Tibial nerve (tissue), 3 donors: ENCODE data around the gene QKI.

ENCODE experiments used
- CTCF ChIP-seq, 5 experiments: fragments of 200-600 bp in 3 of 5; fragments of 450-650 bp in 2 of 5; sonication (generic) in 3 of 5; IDR thresholded peaks; one replicate each; pipeline ENCODE4 v1.5.1; 2016 to 2019; ENCODE audit warnings: antibody characterized with exemption in 5 of 5, mild to moderate bottlenecking in 3 of 5, moderate library complexity in 2 of 5
- POLR2A ChIP-seq, 2 donors: fragments of 450-650 bp; IDR thresholded peaks; one replicate each; pipeline ENCODE4 v1.6.1; 2017; ENCODE audit warnings: antibody characterized with exemption in 2 of 2, mild to moderate bottlenecking in 2 of 2, moderate library complexity in 2 of 2

- TF ChIP-seq CTCF (IDR thresholded peaks at IDR 0.05) (no peak), POLR2A (IDR thresholded peaks at IDR 0.05) (no peak)
These were observed 72.3 kb downstream of the QKI start for GRCh38 chr6:163486821-163487220.
